DMS53 treated with DMSO at 0.1 percent for 48 hours (cell line): ENCODE data around the gene DROSHA.
"Not testable (repeated sequence)": the region's sequence is repeated elsewhere in the genome, so short reads cannot be mapped to it uniquely, and the experiment has no call there.

ENCODE experiments used
- DNase-seq: peaks from one replicate; lab custom pipeline; 2025; ENCODE audit not compliant: unreplicated experiment; lab: John Stamatoyannopoulos, UW

Gene DROSHA

GRCh38 chr5:31385774-31386537, 145.9 kb downstream of the DROSHA start:
- DNase-seq: no peak

GRCh38 chr5:31383734-31384133, 148.2 kb downstream of the DROSHA start:
- DNase-seq: no peak

- no peak for DNase-seq
Measured at GRCh38 chr5:31382051-31382878, 149.6 kb downstream of the DROSHA start.

GRCh38 chr5:31381299-31381698, 150.6 kb downstream of the DROSHA start:
- no peak for DNase-seq

GRCh38 chr5:31380049-31380448, 151.8 kb downstream of the DROSHA start:
- no peak for DNase-seq

GRCh38 chr5:31378838-31379237, 153.1 kb downstream of the DROSHA start:
- no peak for DNase-seq

- no peak for DNase-seq
Measured at GRCh38 chr5:31378136-31378535, 153.8 kb downstream of the DROSHA start.

GRCh38 chr5:31377274-31377946, 154.5 kb downstream of the DROSHA start:
- no peak for DNase-seq

GRCh38 chr5:31375999-31376720, 155.7 kb downstream of the DROSHA start:
- no peak for DNase-seq

GRCh38 chr5:31372124-31372523, 159.8 kb downstream of the DROSHA start:
- DNase-seq: no peak

- DNase-seq: no peak
Measured at GRCh38 chr5:31366941-31367340, 165.0 kb downstream of the DROSHA start.

GRCh38 chr5:31365776-31366175, 166.1 kb downstream of the DROSHA start:
- no peak for DNase-seq

GRCh38 chr5:31364881-31365636, 166.8 kb downstream of the DROSHA start:
- no peak for DNase-seq

GRCh38 chr5:31362931-31363568, 168.8 kb downstream of the DROSHA start:
- no peak for DNase-seq

GRCh38 chr5:31362529-31362900, 169.4 kb downstream of the DROSHA start:
- no peak for DNase-seq

GRCh38 chr5:31361704-31362528, 170.0 kb downstream of the DROSHA start:
- DNase-seq: not testable (repeated sequence)

GRCh38 chr5:31361234-31361633, 170.7 kb downstream of the DROSHA start:
- no peak for DNase-seq

- no peak for DNase-seq
Measured at GRCh38 chr5:31359839-31360238, 172.1 kb downstream of the DROSHA start.

GRCh38 chr5:31357038-31357437, 174.9 kb downstream of the DROSHA start:
- no peak for DNase-seq
